ENCODE data around the gene CADM2.

DNA sequence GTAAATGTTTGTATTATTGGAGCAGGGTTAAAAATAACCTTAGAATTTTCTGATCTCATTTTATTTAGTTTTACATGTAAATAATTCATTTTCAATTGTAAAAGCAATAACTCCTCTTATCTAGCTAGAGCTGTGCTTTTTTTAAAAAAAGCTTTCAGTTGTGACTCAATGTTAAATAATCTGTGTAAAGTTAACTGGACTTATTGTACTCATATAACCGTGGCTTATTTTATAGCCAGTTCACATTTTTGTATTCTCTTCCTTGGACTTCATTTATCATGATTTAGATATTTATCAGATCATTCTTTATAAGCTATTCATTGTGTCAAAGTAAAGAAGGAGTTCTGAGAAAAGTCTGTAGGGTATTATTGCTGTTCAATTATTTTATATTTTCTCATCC, 435.6 kb downstream of the CADM2 start:
- TF ChIP-seq POLR2A (IDR thresholded peaks at IDR 0.05; ENCODE audit: low read length): no peak
- TF ChIP-seq GATA1 (IDR thresholded peaks at IDR 0.05; ENCODE audit: low read depth, low read length): no peak

All from erythroblast (primary cell).